ENCODE results near the gene BMPR1B. TPM values are rescaled to one million over a fixed set of nuclear protein-coding genes. Genes with fewer than 3 reads are reported as not detected.

The BMPR1B gene
- total RNA-seq, 2 experiments from 2014 or later = not detected

DNA sequence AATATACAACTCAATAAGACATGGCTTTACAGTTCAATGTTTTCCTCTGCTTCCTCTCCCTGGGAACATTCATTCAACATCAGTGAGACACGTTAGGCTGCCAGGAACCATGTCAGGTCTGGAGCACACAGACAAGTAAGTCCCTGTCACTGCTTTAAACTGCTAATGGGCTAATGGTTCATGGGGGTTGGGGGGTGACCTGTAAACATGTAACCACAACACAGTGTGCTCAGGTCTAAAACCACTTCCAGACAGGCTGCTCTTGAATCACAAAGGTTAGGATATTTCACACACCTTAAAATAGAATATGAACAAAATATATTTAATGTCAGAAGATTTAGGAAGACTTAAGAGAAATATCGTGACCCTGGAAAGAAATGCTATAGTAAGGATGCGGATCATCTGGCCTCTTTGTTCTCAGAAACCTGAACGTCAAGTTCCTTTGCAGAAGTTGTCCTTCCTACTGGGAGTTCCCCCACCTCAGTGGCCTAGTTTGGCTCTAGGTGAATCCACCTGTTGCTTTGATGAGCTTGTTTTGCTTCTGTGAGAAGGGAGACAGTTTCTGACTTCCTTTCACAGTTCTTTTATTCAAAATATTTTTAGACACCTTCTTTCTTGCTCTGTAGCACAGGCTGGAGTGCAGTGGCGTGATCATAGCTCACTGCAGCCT is 431.1 kb downstream of the BMPR1B start:
- TF ChIP-seq, protein P1, sequence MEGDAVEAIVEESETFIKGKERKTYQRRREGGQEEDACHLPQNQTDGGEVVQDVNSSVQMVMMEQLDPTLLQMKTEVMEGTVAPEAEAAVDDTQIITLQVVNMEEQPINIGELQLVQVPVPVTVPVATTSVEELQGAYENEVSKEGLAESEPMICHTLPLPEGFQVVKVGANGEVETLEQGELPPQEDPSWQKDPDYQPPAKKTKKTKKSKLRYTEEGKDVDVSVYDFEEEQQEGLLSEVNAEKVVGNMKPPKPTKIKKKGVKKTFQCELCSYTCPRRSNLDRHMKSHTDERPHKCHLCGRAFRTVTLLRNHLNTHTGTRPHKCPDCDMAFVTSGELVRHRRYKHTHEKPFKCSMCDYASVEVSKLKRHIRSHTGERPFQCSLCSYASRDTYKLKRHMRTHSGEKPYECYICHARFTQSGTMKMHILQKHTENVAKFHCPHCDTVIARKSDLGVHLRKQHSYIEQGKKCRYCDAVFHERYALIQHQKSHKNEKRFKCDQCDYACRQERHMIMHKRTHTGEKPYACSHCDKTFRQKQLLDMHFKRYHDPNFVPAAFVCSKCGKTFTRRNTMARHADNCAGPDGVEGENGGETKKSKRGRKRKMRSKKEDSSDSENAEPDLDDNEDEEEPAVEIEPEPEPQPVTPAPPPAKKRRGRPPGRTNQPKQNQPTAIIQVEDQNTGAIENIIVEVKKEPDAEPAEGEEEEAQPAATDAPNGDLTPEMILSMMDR (IDR thresholded peaks at IDR 0.05) = no peak
- Histone ChIP-seq H3K4me1 (ENCODE audit: insufficient read depth, low read length) (peaks cover 10% of the 10 kb centered on the region), H3K4me3 (ENCODE audit: low read length) (no peak overlapping the region), H3K36me3 (ENCODE audit: insufficient read depth, low read length) (no peaks in the 10 kb centered on the region), H3K9me3 (ENCODE audit: control insufficient read depth in 1 of 2, insufficient read depth in 1 of 2, low read length in 2 of 2) (peaks cover 0 to 13% of the 10 kb centered on the region in 2 experiments), H3K27ac (ENCODE audit: low read depth in 1 of 2, low read length in 2 of 2) (peak overlapping the region in 1 of 2 donors; percentile 32), H3K27me3 (ENCODE audit: control insufficient read depth in 1 of 2, insufficient read depth in 2 of 2, low read length in 2 of 2) (no peaks in the 10 kb centered on the region)
- ATAC-seq (ENCODE audit: poor library complexity) (peak; percentile 37), DNase-seq (peak in 3 of 14 experiments; percentile 53 to 64 (median 56))
- Mint-ChIP-seq H3K4me3 (no peak overlapping the region), H3K36me3 (ENCODE audit: low read depth) (no peaks in the 10 kb centered on the region), H3K4me1 (ENCODE audit: low read depth) (peaks cover 24% of the 10 kb centered on the region), H3K27ac (peak overlapping the region; percentile 40), H3K27me3 (no peaks in the 10 kb centered on the region), H3K9me3 (no peaks in the 10 kb centered on the region)
- ChIA-PET CTCF (no interaction called here), POLR2A (no interaction called here)
- intact Hi-C loops (cut with DNase I, micrococcal nuclease) = no loop called here

DNA sequence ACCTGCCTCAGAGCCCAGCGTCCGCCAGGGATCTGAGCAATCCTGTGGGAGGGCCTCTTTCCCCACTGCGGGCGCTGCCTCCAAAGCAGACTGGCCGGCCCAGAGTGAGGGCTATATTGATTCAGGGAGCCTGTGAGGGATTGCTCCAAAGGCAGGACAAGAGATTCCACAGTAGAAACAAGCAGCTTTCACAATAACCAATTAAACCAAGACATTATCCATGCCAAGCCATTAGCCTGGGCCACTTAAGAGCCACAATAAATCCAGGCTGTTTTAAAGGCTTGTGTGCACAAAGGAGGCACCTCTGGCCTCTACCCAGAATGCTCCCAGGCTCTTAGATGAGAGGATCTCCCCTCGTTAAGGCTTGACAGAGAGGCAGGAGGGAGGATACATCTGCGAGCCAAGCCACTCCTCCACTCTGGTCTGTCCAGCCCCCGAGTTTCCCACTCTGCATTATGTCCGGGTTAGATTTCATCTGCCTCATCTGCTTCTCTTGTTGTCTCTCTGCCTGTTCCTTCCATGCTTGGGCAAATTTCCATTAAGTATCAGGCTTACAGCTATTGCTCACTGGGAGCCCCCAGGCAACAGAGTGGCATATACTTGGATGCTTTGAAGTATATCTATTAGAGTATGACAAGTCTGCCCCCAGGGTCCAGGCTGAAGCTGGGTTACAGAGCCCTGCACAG is 433.1 kb downstream of the BMPR1B start:
- intact Hi-C loops (cut with DNase I, micrococcal nuclease) = no loop called here
- ChIA-PET CTCF (no interaction called here), POLR2A (no interaction called here)
- H3K36me3 ChIP-seq (ENCODE audit: insufficient read depth, low read length) = no peaks in the 10 kb centered on the region
- H3K9me3 ChIP-seq (ENCODE audit: control insufficient read depth in 1 of 2, insufficient read depth in 1 of 2, low read length in 2 of 2) = peaks cover 0 to 15% of the 10 kb centered on the region in 2 experiments
- Mint-ChIP-seq H3K36me3 (ENCODE audit: low read depth) (no peaks in the 10 kb centered on the region), H3K9me3 (no peaks in the 10 kb centered on the region), H3K27me3 (no peaks in the 10 kb centered on the region), H3K27ac (peak overlapping the region; percentile 11), H3K4me1 (ENCODE audit: low read depth) (peaks cover 24% of the 10 kb centered on the region), H3K4me3 (no peak overlapping the region)
- H3K27ac ChIP-seq (ENCODE audit: low read depth in 1 of 2, low read length in 2 of 2) = no peak overlapping the region
- no peak for DNase-seq
- H3K4me3 ChIP-seq (ENCODE audit: low read length) = no peak overlapping the region
- peaks cover 10% of the 10 kb centered on the region for H3K4me1 ChIP-seq (ENCODE audit: insufficient read depth, low read length)
- ATAC-seq (ENCODE audit: poor library complexity) = no peak
- no peaks in the 10 kb centered on the region for H3K27me3 ChIP-seq (ENCODE audit: control insufficient read depth in 1 of 2, insufficient read depth in 2 of 2, low read length in 2 of 2)
- TF ChIP-seq, protein P1 (IDR thresholded peaks at IDR 0.05) = no peak

DNA sequence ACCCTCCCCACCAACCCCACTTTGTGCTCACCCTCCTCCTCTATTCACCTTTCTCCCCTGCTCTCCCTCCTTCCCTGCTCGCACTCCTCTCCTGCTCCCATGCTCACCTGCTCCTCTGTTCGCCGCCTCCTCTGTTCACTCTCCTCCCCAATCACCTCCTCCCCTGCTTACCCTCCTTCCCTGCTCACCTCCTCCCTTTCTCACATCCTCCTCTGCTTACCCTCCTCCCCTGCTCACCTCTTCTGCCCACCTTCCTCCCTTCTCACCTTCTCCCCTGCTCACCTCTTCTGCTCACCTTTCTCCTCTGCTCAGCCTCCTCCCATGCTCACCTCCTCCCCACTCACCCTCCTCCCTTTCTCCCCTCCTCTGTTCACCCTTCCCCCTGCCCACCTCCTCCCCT is 433.8 kb downstream of the BMPR1B start:
- TF ChIP-seq, protein P1 (IDR thresholded peaks at IDR 0.05) = no peak
- POLR2A ChIA-PET = no interaction called here
- no peaks in the 10 kb centered on the region for H3K36me3 ChIP-seq (ENCODE audit: insufficient read depth, low read length)
- Mint-ChIP-seq H3K36me3 (ENCODE audit: low read depth) (no peaks in the 10 kb centered on the region), H3K4me3 (no peak overlapping the region), H3K9me3 (no peaks in the 10 kb centered on the region), H3K27ac (no peak overlapping the region), H3K4me1 (ENCODE audit: low read depth) (peaks cover 24% of the 10 kb centered on the region), H3K27me3 (no peaks in the 10 kb centered on the region)
- CTCF ChIA-PET = no interaction called here
- intact Hi-C loops (cut with DNase I, micrococcal nuclease) = no loop called here
- no peak overlapping the region for H3K4me3 ChIP-seq (ENCODE audit: low read length)
- H3K9me3 ChIP-seq (ENCODE audit: control insufficient read depth in 1 of 2, insufficient read depth in 1 of 2, low read length in 2 of 2) = peaks cover 0 to 15% of the 10 kb centered on the region in 2 experiments
- no peak for DNase-seq
- no peak for ATAC-seq (ENCODE audit: poor library complexity)
- H3K4me1 ChIP-seq (ENCODE audit: insufficient read depth, low read length) = peaks cover 10% of the 10 kb centered on the region
- H3K27ac ChIP-seq (ENCODE audit: low read depth in 1 of 2, low read length in 2 of 2) = no peak overlapping the region
- H3K27me3 ChIP-seq (ENCODE audit: control insufficient read depth in 1 of 2, insufficient read depth in 2 of 2, low read length in 2 of 2) = no peaks in the 10 kb centered on the region
